Ovary (tissue), 9 donors: ENCODE data around the gene ITGA3. TPM values are rescaled to one million over a fixed set of nuclear protein-coding genes. Genes with fewer than 3 reads are reported as not detected.

Experiments used
- DNase-seq, 5 donors: peaks; one replicate each; pipeline ENCODE4 v3.0.0-alpha.2; 2019 to 2020
- H3K27ac ChIP-seq, 2 donors: fragments of 200-600 bp; one replicate each; pipeline versions ENCODE4 v1.5.1 to v1.8.0; 2019 to 2022
- H3K27me3 ChIP-seq: fragments of 200-600 bp; one replicate; pipeline ENCODE4 v1.8.0; 2022
- H3K36me3 ChIP-seq: fragments of 200-600 bp; sonication (generic); one replicate; pipeline ENCODE4 v1.5.1; 2019
- H3K4me1 ChIP-seq: one replicate; pipeline ENCODE4 v1.8.1; 2013; ENCODE audit warnings: mild to moderate bottlenecking, moderate library complexity; ENCODE audit not compliant: insufficient read depth
- H3K4me3 ChIP-seq: fragments of 200-600 bp; sonication (generic); one replicate; pipeline ENCODE4 v1.5.1; 2017
- H3K9me3 ChIP-seq, 2 donors: fragments of 200-600 bp in 1 of 2; sonication (generic) in 1 of 2; one replicate each; pipeline versions ENCODE4 v1.5.1 to v1.8.1; 2013 to 2019; ENCODE audit warnings: mild to moderate bottlenecking in 1 of 2, moderate library complexity in 1 of 2
- CTCF ChIP-seq, 3 donors: fragments of 450-650 bp in 2 of 3; fragments of 200-600 bp in 1 of 3; IDR thresholded peaks; one replicate each; pipeline versions ENCODE4 v1.5.1 to v1.8.0; 2016 to 2022; ENCODE audit warnings: antibody characterized with exemption in 3 of 3, mild to moderate bottlenecking in 1 of 3
- EP300 ChIP-seq: sonication (generic); formaldehyde crosslinking; IDR thresholded peaks from one replicate; pipeline ENCODE4 v1.6.1; 2017; ENCODE audit warnings: antibody characterized with exemption
- POLR2A ChIP-seq: fragments of 450-650 bp; IDR thresholded peaks from one replicate; pipeline ENCODE4 v1.6.1; 2017; ENCODE audit warnings: antibody characterized with exemption, mild to moderate bottlenecking, moderate library complexity
- whole genome bisulfite sequencing, 3 donors: extraction: QIAGEN DNeasy Blood & Tissue Kit in 1 of 3; methylation state at CpG; one replicate each; pipeline versions ENCODE4 v1.1.5 to v1.1.7; 2013 to 2017; 5-methylcytosine and 5-hydroxymethylcytosine counted together
- intact Hi-C, 4 donors: fragments of 100-400 bp; cut with DNase I; formaldehyde crosslinking; loops; one replicate each; pipeline versions ENCODE4 v1.11.0 to v1.15.1; 2022 to 2023
- polyA plus RNA-seq, 2 donors: library from polyadenylated mRNA; stranded (reverse); fragments of 200-250 nt in 1 of 2; fragments of 350-450 nt in 1 of 2; fragmentation: Illumina TruSeq in 1 of 2; extraction: RNeasy Lipid Tissue Mini Kit (QIAGEN cat#74804) in 1 of 2; gene quantifications; one replicate each; pipeline ENCODE4 v1.2.3, GENCODE V29; 2013 to 2014
- total RNA-seq, 7 donors: library from RNA; depleted of rRNA in 2 of 7; stranded (reverse); fragments of >200 nt in 2 of 7; fragmentation: NEBNext Ultra II Directional in 3 of 7; extraction: Animal tissue kit (Norgen Biotek cat#: 25700) in 3 of 7; gene quantifications; one replicate each; pipeline versions ENCODE4 v1.1.0 to v1.2.4, GENCODE V29; 2016 to 2023
- donor health status: DM: no; HTN: no; CAD: no; lungs with moderate emphysema.
- donor health status: DM: no; HTN: no; CAD: no.
- donor health status: Bipolar disorder and iron deficiency.
- donor health status: DM: yes; HTN: yes; CAD: no.
- donor health status: DM: no; HTN: no; CAD: no.
- donor health status: DM: yes; HTN: yes; CAD: no.

Gene ITGA3
- total and polyA plus RNA-seq, 9 donors, result 23.6 to 132 (median 34.2) TPM

DNA sequence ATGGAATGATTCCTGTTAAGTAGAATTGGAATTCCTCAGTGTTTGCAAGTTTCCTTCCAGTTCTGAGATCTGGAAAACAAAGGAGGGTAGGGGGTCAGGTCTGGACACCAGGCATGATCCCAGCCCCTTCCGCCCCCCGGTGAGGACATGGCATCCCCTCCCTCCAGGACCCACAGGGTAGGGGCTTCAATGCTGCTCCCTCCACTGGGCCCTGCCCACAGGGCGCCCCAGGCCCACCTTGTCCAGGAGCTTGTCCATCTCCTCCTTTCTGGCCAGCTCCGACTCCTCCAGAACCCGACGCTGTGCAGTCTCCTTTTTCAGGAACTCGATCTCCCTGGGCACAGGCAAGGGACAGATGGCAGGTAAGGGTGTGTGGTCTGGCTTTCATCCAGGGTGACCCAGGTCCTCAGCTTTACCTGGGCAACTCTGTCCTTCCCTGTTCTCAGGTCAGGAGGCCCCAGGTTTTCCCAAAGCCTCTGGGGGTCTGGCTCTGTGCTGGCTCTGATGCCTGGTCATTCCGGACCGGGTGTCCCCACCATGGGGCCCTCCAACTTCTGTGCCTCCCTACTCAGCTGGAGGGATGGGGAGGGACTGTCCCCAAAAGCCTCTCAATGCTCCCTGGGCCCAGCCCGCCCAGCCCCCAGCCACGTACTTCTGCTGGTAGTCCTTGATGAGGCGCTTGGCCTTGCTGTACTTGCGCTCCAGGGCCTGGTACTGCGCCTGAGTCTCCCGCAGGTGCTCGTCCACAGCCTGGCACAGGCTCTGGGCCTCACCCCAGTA, 79.6 kb downstream of the ITGA3 start:
- H3K27me3 ChIP-seq, result no peaks in the 10 kb centered on the region
- 83 to 91% (median 90%) methylated on average over 16 of the region's 16 CpGs for WGBS, 3 donors
- H3K4me3 ChIP-seq, result no peak overlapping the region
- peaks cover 4% of the 10 kb centered on the region for H3K4me1 ChIP-seq
- intact Hi-C loops, result no loop called here
- DNase-seq, result peak in 1 of 5 donors; percentile 28
- no peaks in the 10 kb centered on the region for H3K36me3 ChIP-seq
- TF ChIP-seq EP300, result no peak
- no peak for TF ChIP-seq POLR2A
- TF ChIP-seq CTCF (IDR thresholded peaks at IDR 0.05), result no peak
- H3K9me3 ChIP-seq, result no peaks in the 10 kb centered on the region
- no peak overlapping the region for H3K27ac ChIP-seq

- DNase-seq, result no peak
- Histone ChIP-seq H3K4me3 (no peak overlapping the region), H3K27ac (no peak overlapping the region), H3K9me3 (no peaks in the 10 kb centered on the region), H3K4me1 (peaks cover 4% of the 10 kb centered on the region), H3K36me3 (no peaks in the 10 kb centered on the region), H3K27me3 (no peaks in the 10 kb centered on the region)
- whole genome bisulfite sequencing, 3 donors, result 87 to 92% (median 89%) methylated on average over 11 of the region's 11 CpGs
- no peak for TF ChIP-seq EP300
- TF ChIP-seq POLR2A, result no peak
- no peak for TF ChIP-seq CTCF (IDR thresholded peaks at IDR 0.05)
- intact Hi-C loops, result no loop called here
Observed at GRCh38 chr17:50136096-50136687, 80.3 kb downstream of the ITGA3 start.

DNA sequence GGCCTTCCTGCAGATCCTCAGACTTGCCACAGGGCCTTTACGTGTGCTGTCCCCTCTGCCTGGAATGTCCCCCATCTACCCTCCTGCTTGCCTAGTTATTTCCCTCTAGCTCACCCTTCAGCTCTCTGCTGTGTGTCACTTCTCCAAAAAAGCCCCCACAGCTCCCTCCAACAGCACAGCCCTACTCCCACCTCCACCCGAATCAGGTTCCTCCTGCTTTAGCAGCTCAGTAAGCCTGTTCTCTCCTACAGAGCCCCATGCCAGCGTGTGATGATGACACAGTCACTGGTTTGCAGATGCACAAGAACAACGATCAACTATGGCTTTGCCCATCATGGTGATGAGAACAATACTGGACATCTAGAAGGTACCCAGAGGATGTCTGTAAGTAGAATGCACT, 81.1 kb downstream of the ITGA3 start:
- no peak overlapping the region for H3K27ac ChIP-seq
- intact Hi-C loops, result no loop called here
- no peaks in the 10 kb centered on the region for H3K36me3 ChIP-seq

More for the DNA sequence above, 81.1 kb downstream of the ITGA3 start:
- H3K9me3 ChIP-seq, result no peaks in the 10 kb centered on the region
- WGBS, 3 donors, result 85 to 93% (median 89%) methylated on average over 4 of the region's 4 CpGs
- H3K4me3 ChIP-seq, result no peak overlapping the region
- H3K4me1 ChIP-seq, result peaks cover 4% of the 10 kb centered on the region
- no peak for TF ChIP-seq POLR2A
- TF ChIP-seq CTCF (IDR thresholded peaks at IDR 0.05), result no peak
- no peak for TF ChIP-seq EP300
- DNase-seq, result no peak
- no peaks in the 10 kb centered on the region for H3K27me3 ChIP-seq
